HL-60 (cell line): Measurements from ENCODE around the gene HS3ST3A1.

Experiments
- DNase-seq, 2 experiments: peaks; one replicate each; pipeline ENCODE4 v3.0.0-alpha.2; 2010 to 2020; ENCODE audit warnings: low read depth in 1 of 2, low spot score in 1 of 2
- H3K27ac ChIP-seq: fragments of 250-450 bp; sonication (Bioruptor Pico); replicated peaks from 2 replicates; pipeline ENCODE4 v1.5.1; 2020; ENCODE audit warnings: mild to moderate bottlenecking, moderate library complexity
- H3K27me3 ChIP-seq: fragments of 250-450 bp; sonication (Bioruptor Pico); 2 replicates; pipeline ENCODE4 v1.5.1; 2021; ENCODE audit warnings: mild to moderate bottlenecking, moderate library complexity; ENCODE audit not compliant: insufficient read depth, poor library complexity, severe bottlenecking
- H3K4me3 ChIP-seq: replicated peaks from 2 replicates; pipeline ENCODE4 v1.5.1; 2011; ENCODE audit warnings: mild to moderate bottlenecking, control low read depth, low read length; ENCODE audit not compliant: insufficient read depth
- GABPA ChIP-seq: IDR thresholded peaks from 2 replicates; pipeline ENCODE4 v1.6.1; 2012; ENCODE audit warnings: low read depth
- POLR2AphosphoS5 ChIP-seq: IDR thresholded peaks from 2 replicates; pipeline ENCODE4 v1.6.1; 2012; ENCODE audit warnings: low read depth
- REST ChIP-seq: IDR thresholded peaks from 2 replicates; pipeline ENCODE4 v1.6.1; 2012; ENCODE audit warnings: low read depth; ENCODE audit not compliant: insufficient replicate concordance
- SPI1 ChIP-seq: IDR thresholded peaks from 2 replicates; pipeline ENCODE4 v1.6.1; 2012; ENCODE audit warnings: low read depth, mild to moderate bottlenecking, borderline replicate concordance
- TF ChIP-seq, protein P1 (sequence below): IDR thresholded peaks from one replicate; pipeline ENCODE4 v1.5.1; 2011; ENCODE audit warnings: low read length, control low read depth, inconsistent platforms; ENCODE audit not compliant: insufficient read depth

The HS3ST3A1 gene

DNA sequence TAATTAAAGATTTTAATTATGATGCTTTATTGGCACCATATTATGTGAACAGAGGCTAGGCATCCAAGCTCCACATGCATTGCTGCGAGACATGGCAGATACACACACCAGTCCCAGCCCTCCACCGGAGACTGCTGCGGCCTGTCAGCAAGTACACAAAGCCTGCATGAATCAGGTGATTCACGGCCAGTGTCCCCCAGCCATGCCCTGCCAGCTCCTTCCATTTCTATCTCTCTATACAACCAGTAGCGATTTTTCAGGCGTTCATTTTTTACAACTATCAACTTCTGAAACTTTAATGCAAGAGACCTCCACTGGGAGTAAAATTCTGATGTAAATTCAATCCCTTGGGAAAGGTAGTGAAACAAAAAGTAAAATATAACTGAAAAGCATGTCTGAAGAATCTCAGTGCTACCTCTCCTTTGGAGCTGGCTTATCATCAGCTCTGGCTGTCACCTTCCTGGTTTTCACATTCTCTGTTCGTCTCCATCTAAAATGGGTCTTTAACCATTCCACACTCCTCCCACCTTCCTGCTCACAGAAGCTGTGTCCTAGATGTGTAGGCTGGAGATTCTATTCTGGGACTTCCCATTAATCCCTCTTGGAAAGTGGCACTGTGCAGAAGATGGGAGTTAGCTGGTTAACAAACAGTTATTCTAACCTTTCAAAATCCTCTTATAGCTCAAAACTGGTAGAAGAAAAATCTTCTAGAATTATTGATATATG lies 32.2 kb downstream of the HS3ST3A1 start:
- no peak for TF ChIP-seq GABPA
- no peak for TF ChIP-seq SPI1
- TF ChIP-seq, protein P1, sequence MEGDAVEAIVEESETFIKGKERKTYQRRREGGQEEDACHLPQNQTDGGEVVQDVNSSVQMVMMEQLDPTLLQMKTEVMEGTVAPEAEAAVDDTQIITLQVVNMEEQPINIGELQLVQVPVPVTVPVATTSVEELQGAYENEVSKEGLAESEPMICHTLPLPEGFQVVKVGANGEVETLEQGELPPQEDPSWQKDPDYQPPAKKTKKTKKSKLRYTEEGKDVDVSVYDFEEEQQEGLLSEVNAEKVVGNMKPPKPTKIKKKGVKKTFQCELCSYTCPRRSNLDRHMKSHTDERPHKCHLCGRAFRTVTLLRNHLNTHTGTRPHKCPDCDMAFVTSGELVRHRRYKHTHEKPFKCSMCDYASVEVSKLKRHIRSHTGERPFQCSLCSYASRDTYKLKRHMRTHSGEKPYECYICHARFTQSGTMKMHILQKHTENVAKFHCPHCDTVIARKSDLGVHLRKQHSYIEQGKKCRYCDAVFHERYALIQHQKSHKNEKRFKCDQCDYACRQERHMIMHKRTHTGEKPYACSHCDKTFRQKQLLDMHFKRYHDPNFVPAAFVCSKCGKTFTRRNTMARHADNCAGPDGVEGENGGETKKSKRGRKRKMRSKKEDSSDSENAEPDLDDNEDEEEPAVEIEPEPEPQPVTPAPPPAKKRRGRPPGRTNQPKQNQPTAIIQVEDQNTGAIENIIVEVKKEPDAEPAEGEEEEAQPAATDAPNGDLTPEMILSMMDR: no peak
- no peak for TF ChIP-seq REST
- no peak for TF ChIP-seq POLR2AphosphoS5
- no peaks in the 10 kb centered on the region for H3K27me3 ChIP-seq
- no peak overlapping the region for H3K27ac ChIP-seq
- no peak for DNase-seq
- H3K4me3 ChIP-seq: no peak overlapping the region

- Histone ChIP-seq H3K4me3 (no peak overlapping the region), H3K27me3 (no peaks in the 10 kb centered on the region), H3K27ac (no peak overlapping the region)
- TF ChIP-seq, protein P1: no peak
- TF ChIP-seq GABPA (no peak), SPI1 (no peak), REST (no peak), POLR2AphosphoS5 (no peak)
- no peak for DNase-seq
Observed at GRCh38 chr17:13568582-13569397, 32.9 kb downstream of the HS3ST3A1 start.

GRCh38 chr17:13563866-13564265 lies 37.9 kb downstream of the HS3ST3A1 start:
- no peak for TF ChIP-seq SPI1
- no peak for TF ChIP-seq POLR2AphosphoS5
- TF ChIP-seq REST: no peak
- TF ChIP-seq, protein P1: no peak
- no peak for TF ChIP-seq GABPA
- no peak overlapping the region for H3K27ac ChIP-seq
- H3K27me3 ChIP-seq: no peaks in the 10 kb centered on the region
- no peak for DNase-seq
- no peak overlapping the region for H3K4me3 ChIP-seq
